K562 (cell line): ENCODE measurements around the gene NHLRC2. TPM values are rescaled to one million over a fixed set of nuclear protein-coding genes. Genes with fewer than 3 reads are reported as not detected.

Experiments
- ATAC-seq: fragments of 200-7000 bp; cut with Tn5 transposase; 3 replicates; pipeline ENCODE4 v1.9.1; 2020; ENCODE audit warnings: moderate library complexity
- BruUV-seq: library from RNA; stranded (reverse); fragments of 400-500 nt; replicated peaks from 2 replicates; lab custom pipeline; 2021; lab: Mats Ljungman, UMichigan
- CTCF ChIA-PET: fragments of 300-600 bp; formaldehyde crosslinking; extraction: SDS; loops from one replicate; lab custom pipeline; 2021; ENCODE audit warnings: low intra/inter-chr PET ratio; lab: Yijun Ruan, JAX
- POLR2A ChIA-PET: fragments of 300-600, 350-650 bp; sonication (Branson Sonifier 250); formaldehyde crosslinking; extraction: SDS; loops from one replicate; lab custom pipeline; 2021; ENCODE audit warnings: antibody characterized with exemption, inconsistent platforms; lab: Yijun Ruan, JAX
- DNase-seq, 4 experiments: peaks; one replicate each; pipeline versions ENCODE4 v3.0.0 to v3.0.0-alpha.2; 2011 to 2018; ENCODE audit warnings: low spot score in 3 of 4, mixed read lengths in 3 of 4; ENCODE audit errors: extremely low read depth in 1 of 4
- FAIRE-seq: peaks from 2 replicates; lab custom pipeline; 2011; peaks lifted over from hg19 to GRCh38; lab: Jason Lieb, UNC
- H2AFZ ChIP-seq: 2 replicates; pipeline ENCODE4 v1.6.0; 2011; ENCODE audit warnings: low read depth, low read length, control low read depth, inconsistent platforms
- H3K27ac ChIP-seq: fragments of 200-600 bp; 3 replicates; pipeline ENCODE4 v1.8.0; 2011; ENCODE audit warnings: low read depth, mild to moderate bottlenecking, control low read depth, inconsistent platforms, low read length, moderate library complexity, mixed read lengths; ENCODE audit errors: extremely low read depth
- H3K27me3 ChIP-seq, 2 experiments: fragments of 300-600 bp in 1 of 2; 2 replicates in 1 of 2; 3 replicates in 1 of 2; pipeline versions ENCODE4 v1.6.0 to v1.8.0; 2011; ENCODE audit warnings: inconsistent platforms in 2 of 2, low read length in 2 of 2, mild to moderate bottlenecking in 1 of 2, mixed read lengths in 1 of 2, moderate library complexity in 1 of 2; ENCODE audit not compliant: control insufficient read depth in 2 of 2, insufficient read depth in 2 of 2
- H3K36me3 ChIP-seq: fragments of 300-600 bp; 3 replicates; pipeline ENCODE4 v1.8.0; 2011; ENCODE audit warnings: mild to moderate bottlenecking, low read length, inconsistent platforms; ENCODE audit not compliant: control insufficient read depth, insufficient read depth
- H3K4me1 ChIP-seq, 2 experiments: fragments of 200-600 bp in 1 of 2; replicated peaks in 1 of 2; 2 replicates in 1 of 2; 3 replicates in 1 of 2; pipeline versions ENCODE4 v1.5.1 to v1.8.0; 2011; ENCODE audit warnings: inconsistent platforms in 2 of 2, low read length in 2 of 2, mild to moderate bottlenecking in 1 of 2, mixed read lengths in 1 of 2, moderate library complexity in 1 of 2; ENCODE audit not compliant: control insufficient read depth in 2 of 2, insufficient read depth in 2 of 2
- H3K4me2 ChIP-seq: 2 replicates; pipeline ENCODE4 v1.6.1; 2011; ENCODE audit warnings: low read length, control low read depth, inconsistent platforms, mixed read lengths; ENCODE audit not compliant: insufficient read depth
- H3K4me3 ChIP-seq: fragments of 200-600 bp; sonication (generic), shearing (Covaris generic); 2 replicates; pipeline ENCODE4 v1.5.1; 2016; ENCODE audit warnings: control low read depth, inconsistent platforms
- H3K79me2 ChIP-seq: fragments of 200-600 bp; 3 replicates; pipeline ENCODE4 v1.8.0; 2011; ENCODE audit warnings: low read length, inconsistent platforms; ENCODE audit not compliant: control insufficient read depth, insufficient read depth
- H3K9ac ChIP-seq, 2 experiments: 2 replicates each; pipeline versions ENCODE4 v1.6.0 to v1.6.1; 2011; ENCODE audit warnings: low read depth in 2 of 2, low read length in 2 of 2, control low read depth in 1 of 2, inconsistent platforms in 1 of 2, mild to moderate bottlenecking in 1 of 2, mixed read lengths in 1 of 2; ENCODE audit not compliant: insufficient read depth in 1 of 2
- H3K9me1 ChIP-seq: one replicate; pipeline ENCODE4 v1.6.0; 2011; ENCODE audit warnings: inconsistent platforms, mild to moderate bottlenecking, low read length, moderate library complexity; ENCODE audit not compliant: control insufficient read depth, insufficient read depth
- H3K9me3 ChIP-seq: replicated peaks from 2 replicates; pipeline ENCODE4 v1.5.1; 2011; ENCODE audit warnings: low read depth, low read length, inconsistent platforms; ENCODE audit not compliant: control insufficient read depth, insufficient read depth
- H4K20me1 ChIP-seq: replicated peaks from 2 replicates; pipeline ENCODE4 v1.6.1; 2011; ENCODE audit warnings: low read length, inconsistent platforms, mixed read lengths; ENCODE audit not compliant: control insufficient read depth, insufficient read depth
- C11orf30 ChIP-seq: fragments of 450-650 bp; IDR thresholded peaks from 2 replicates; pipeline ENCODE4 v1.6.1; 2016; ENCODE audit warnings: low read depth, mild to moderate bottlenecking
- CHD4 ChIP-seq: fragments of 200-600 bp; sonication (generic); IDR thresholded peaks from 3 replicates; pipeline ENCODE4 v1.6.1; 2012; ENCODE audit warnings: low read depth, mild to moderate bottlenecking, mixed read lengths, low read length, inconsistent platforms; ENCODE audit not compliant: insufficient read depth, insufficient replicate concordance, poor library complexity, severe bottlenecking
- DNMT1 ChIP-seq: fragments of 450-650 bp; IDR thresholded peaks from 2 replicates; pipeline ENCODE4 v1.6.1; 2016; ENCODE audit warnings: antibody characterized with exemption, mild to moderate bottlenecking
- E2F1 ChIP-seq: sonication (generic); formaldehyde crosslinking; IDR thresholded peaks from 2 replicates; pipeline ENCODE4 v1.8.1; 2023; ENCODE audit warnings: mild to moderate bottlenecking, missing genetic modification reagents, moderate library complexity
- IFI16 ChIP-seq: fragments of 250-450 bp; sonication (Bioruptor Pico); IDR thresholded peaks from 2 replicates; pipeline ENCODE4 v2.1.2; 2022; ENCODE audit warnings: mild to moderate bottlenecking, inconsistent platforms
- MGA ChIP-seq: fragments of 450-650 bp; IDR thresholded peaks from 2 replicates; pipeline ENCODE4 v1.6.1; 2016; ENCODE audit warnings: mild to moderate bottlenecking, moderate library complexity
- SUPT5H ChIP-seq: fragments of 450-650 bp; IDR thresholded peaks from 2 replicates; pipeline ENCODE4 v1.6.1; 2016
- ZNF316 ChIP-seq: fragments of 450-650 bp; IDR thresholded peaks from 2 replicates; pipeline ENCODE4 v1.6.1; 2016
- ZNF695 ChIP-seq: fragments of 450-650 bp; formaldehyde crosslinking; IDR thresholded peaks from 2 replicates; pipeline ENCODE4 v1.4.0; 2020; ENCODE audit warnings: mild to moderate bottlenecking, moderate library complexity
- WGBS: fragments of 100-300 bp; shearing (Covaris generic); methylation state at CpG from one replicate; pipeline ENCODE4 v1.1.6; 2016; ENCODE audit warnings: low coverage, mixed read lengths; ENCODE audit not compliant: insufficient coverage; ENCODE audit errors: missing lambda C conversion rate; 5-methylcytosine and 5-hydroxymethylcytosine counted together
- in situ Hi-C: fragments of 300-500 bp; cut with MboI; formaldehyde crosslinking; loops from 4 replicates; pipeline ENCODE4 v1.15.0; 2018; ENCODE audit warnings: inconsistent platforms, mixed read lengths
- intact Hi-C: fragments of 100-400 bp; cut with micrococcal nuclease; formaldehyde crosslinking; loops from 2 replicates; pipeline ENCODE4 v1.14.2; 2022
- polyA plus RNA-seq, 8 experiments: library from polyadenylated mRNA; depleted of rRNA in 4 of 8; stranded (reverse) in 5 of 8; unstranded in 3 of 8; fragments of >200 nt; fragmentation: Nextera tagmentation in 2 of 8; fragmentation: Illumina TruSeq in 1 of 8; extraction: Ambion mirVana in 2 of 8; extraction: Trizol in 1 of 8; gene quantifications; 2 replicates each; pipeline versions ENCODE4 v1.2.1 to v1.2.3, GENCODE V29; 2011 to 2014; ENCODE audit warnings: inconsistent platforms in 1 of 8, missing spikeins in 1 of 8
- total RNA-seq, 7 experiments: library from RNA; depleted of rRNA in 6 of 7; stranded (reverse); fragments of >200 nt in 6 of 7; fragmentation: Illumina TruSeq in 2 of 7; extraction: Trizol in 2 of 7; gene quantifications; 2 replicates each; pipeline versions ENCODE4 v1.2.1 to v1.2.3, GENCODE V29; 2011 to 2021; ENCODE audit warnings: low replicate concordance in 1 of 7

The NHLRC2 gene
- total and polyA plus RNA-seq, 9 of the 15 experiments (the other 6 are each of a cell fraction or from before 2014, with no cell fraction given), result 1.5 to 22.4 (median 10.3) TPM

- DNase-seq (no peak), ATAC-seq (no peak), FAIRE-seq (peak; percentile 15)
- ChIA-PET POLR2A (no interaction called here), CTCF (interaction anchor here (0.9 kb wide), 1 partner anchor 144 kb away, joined by 3 read pairs; no protein-coding TSS in a partner anchor)
- H3K4me3 ChIP-seq, result no peak overlapping the region
- no peak overlapping the region for H2AFZ ChIP-seq
- intact Hi-C loops, result no loop called here
- H3K36me3 ChIP-seq, result peaks cover 41% of the 10 kb centered on the region
- H3K9ac ChIP-seq, result no peak overlapping the region
- H3K4me1 ChIP-seq, result peaks cover 0 to 2% of the 10 kb centered on the region in 2 experiments; a peak in 2 of 5 replicates
- in situ Hi-C loops, result no loop called here
- H3K4me2 ChIP-seq, result no peak overlapping the region
- H3K9me3 ChIP-seq, result no peaks in the 10 kb centered on the region
- no peak overlapping the region; the same call in 2 of the 3 replicates for H3K27ac ChIP-seq
- H3K27me3 ChIP-seq, result no peaks in the 10 kb centered on the region
- no peaks in the 10 kb centered on the region for H4K20me1 ChIP-seq
- H3K9me1 ChIP-seq, result no peaks in the 10 kb centered on the region
- H3K79me2 ChIP-seq, result peaks cover 54% of the 10 kb centered on the region
- 65% methylated on average over 5 of the region's 5 CpGs for WGBS
- BruUV-seq, result no TSS peak
- TF ChIP-seq MGA (no peak), IFI16 (CRISPR knock-in tag) (no peak), CHD4 (no peak), SUPT5H (no peak), ZNF695 (CRISPR knock-in tag) (no peak), ZNF316 (peak; percentile 71), E2F1 (CRISPR knock-in tag) (no peak), C11orf30 (peak; percentile 58), DNMT1 (no peak)
Measured at GRCh38 chr10:113849140-113849803, 5.2 kb upstream of the NHLRC2 start.
